IPS-18c (cell line): ENCODE results near the gene TUBA3C.
A peak's percentile ranks its signal among the peaks of the same experiment; 100 is the strongest.
"Not testable (repeated sequence)": the region's sequence is repeated elsewhere in the genome, so short reads cannot be mapped to it uniquely, and the experiment has no call there.

Experiments
- H3K4me3 ChIP-seq: 2 replicates; pipeline ENCODE4 v1.7.0; 2013; ENCODE audit warnings: low read depth, mild to moderate bottlenecking, low read length, moderate library complexity; ENCODE audit not compliant: insufficient read depth
- H3K9me3 ChIP-seq: one replicate; pipeline ENCODE4 v1.6.1; 2013; ENCODE audit warnings: mild to moderate bottlenecking, low read length, moderate library complexity; ENCODE audit not compliant: control insufficient read depth, insufficient read depth

The TUBA3C gene

GRCh38 chr13:19181621-19182485 is at the start of gene TUBA3C:
Gene TUBA3C, minus strand, starts transcription at chr13:19181824. Its CDS starts 77 bp downstream, at chr13:19181747.
- peak within 1 kb of the TSS; percentile 24; the same call in 1 of the 2 replicates for H3K4me3 ChIP-seq

GRCh38 chr13:19207413-19207812 is 25.8 kb upstream of the TUBA3C start:
- H3K4me3 ChIP-seq = not testable (repeated sequence)
- H3K9me3 ChIP-seq = peaks cover 10% of the 10 kb centered on the region

More at GRCh38 chr13:19181621-19182485, at the start of gene TUBA3C:
- peaks cover 48% of the 10 kb centered on the region for H3K9me3 ChIP-seq

DNA sequence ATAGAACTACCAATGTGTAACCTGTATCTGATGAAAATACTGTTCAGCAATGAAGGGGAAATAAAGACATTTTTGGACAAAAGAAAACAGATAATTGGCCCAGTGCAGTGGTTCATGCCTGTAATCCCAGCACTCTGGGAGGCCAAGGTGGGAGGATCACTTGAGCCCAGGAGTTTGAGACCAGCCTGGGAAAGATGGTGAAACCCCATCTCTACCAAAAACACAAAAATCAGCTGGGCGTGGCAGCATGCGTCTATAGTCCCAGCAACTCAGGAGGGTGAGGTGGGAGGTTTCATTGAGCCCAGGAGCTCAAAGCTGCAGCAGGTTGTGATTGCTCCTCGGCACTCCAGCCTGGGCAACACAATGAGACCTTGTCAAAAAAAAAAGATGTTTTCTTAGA is 11.0 kb upstream of the TUBA3C start:
- not testable (repeated sequence) for H3K4me3 ChIP-seq
- peaks cover 12% of the 10 kb centered on the region for H3K9me3 ChIP-seq

GRCh38 chr13:19189911-19190310 is 8.3 kb upstream of the TUBA3C start:
- peaks cover 26% of the 10 kb centered on the region for H3K9me3 ChIP-seq
- H3K4me3 ChIP-seq = not testable (repeated sequence)

DNA sequence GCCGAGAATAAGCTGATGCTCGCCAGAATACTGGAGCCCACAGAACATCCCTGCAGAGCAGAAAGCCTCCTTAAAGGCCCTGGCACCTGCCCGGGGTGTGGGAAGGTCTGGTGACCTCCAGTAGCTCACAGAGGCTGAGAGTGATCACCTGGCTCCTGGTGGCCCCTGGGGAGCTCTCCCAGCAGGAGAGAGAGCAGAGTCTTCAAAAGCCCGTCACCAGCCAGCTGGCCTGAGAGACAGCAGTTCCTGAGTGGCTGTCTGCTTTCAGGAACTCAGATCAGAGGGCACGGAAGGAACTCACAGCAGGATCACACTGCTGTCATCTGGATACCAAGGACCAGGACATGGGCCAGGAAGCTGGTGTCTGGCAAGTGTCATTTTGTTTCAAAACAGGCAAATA is 7.7 kb upstream of the TUBA3C start:
- H3K4me3 ChIP-seq = not testable (repeated sequence)
- H3K9me3 ChIP-seq = peaks cover 26% of the 10 kb centered on the region

DNA sequence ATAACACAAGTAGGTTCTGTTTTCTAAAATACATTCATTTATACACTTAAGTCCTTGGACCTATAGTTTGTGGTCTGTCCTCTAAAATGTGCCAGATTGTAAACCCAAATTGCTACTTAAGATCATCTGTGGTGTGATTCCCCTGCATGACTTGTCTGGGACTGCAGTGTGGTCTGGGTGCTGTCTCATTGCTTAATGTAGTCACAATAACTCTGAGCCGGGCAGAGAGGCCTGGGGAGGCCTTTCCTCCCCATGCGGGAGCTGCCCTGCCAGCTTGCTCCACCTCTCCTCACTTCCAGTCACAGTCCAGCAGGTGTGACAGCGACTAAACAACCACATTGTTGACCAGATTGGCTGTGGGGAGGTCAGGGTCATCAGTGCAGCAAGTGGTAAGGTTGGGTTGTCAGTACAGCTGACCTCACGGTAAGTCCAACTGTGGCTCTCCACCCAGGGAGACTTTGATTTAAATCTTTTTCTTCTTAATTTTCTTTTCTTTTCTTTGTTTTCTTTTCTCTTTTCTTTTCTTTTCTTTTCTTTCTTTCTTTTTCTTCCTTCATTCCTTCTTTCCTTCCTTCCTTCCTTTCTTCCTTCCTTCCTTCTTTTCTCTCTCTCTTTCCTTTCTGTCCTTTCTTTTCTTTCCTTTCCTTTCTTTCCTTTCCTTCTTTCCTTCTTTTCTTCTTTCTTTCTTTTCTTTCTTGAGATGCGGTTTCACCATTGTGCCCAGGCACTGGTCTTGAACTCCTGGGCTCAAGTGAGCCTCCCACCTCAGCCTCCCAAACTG is 4.4 kb upstream of the TUBA3C start:
- Histone ChIP-seq H3K9me3 (peaks cover 45% of the 10 kb centered on the region), H3K4me3 (no peak overlapping the region)

DNA sequence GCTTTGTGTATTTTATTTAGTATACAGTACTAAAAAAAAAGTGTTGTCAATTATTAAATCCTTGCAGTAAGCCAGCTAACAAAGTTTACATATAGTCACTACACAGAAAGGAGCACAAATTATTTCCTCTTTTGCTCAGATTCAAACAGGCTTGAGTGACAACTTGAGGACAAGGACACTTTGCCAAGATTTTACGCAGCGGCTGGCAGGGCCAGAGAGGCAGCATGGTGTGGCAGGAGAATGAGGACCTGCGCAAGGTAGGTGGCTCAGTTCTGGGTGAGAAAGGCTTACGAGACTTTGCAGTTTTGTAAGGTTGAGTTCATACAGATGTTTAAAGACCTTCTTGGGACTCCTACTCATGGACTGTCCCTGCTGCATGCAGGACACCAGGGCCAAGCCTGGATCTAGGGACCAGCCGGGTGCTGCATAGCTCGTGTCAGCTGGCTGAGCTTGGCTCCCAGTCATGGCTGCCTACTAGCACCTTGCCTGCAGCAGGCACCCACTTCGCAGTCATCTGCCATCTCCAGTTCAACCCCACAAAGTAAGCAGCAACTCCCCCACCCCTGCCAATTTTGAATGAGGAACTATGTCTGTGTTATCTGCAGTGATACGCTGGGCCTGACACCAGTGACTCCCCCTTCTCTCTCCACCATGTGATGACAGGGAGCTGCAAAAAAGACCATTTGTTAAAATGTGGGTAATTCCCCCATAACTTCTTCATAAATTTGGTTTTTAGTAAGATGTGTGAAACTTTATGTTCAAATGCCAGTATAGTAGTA is 3.7 kb upstream of the TUBA3C start:
- peaks cover 49% of the 10 kb centered on the region for H3K9me3 ChIP-seq
- no peak overlapping the region for H3K4me3 ChIP-seq

- H3K9me3 ChIP-seq = peaks cover 49% of the 10 kb centered on the region
These were observed 2.6 kb upstream of the TUBA3C start for GRCh38 chr13:19184176-19184575.

DNA sequence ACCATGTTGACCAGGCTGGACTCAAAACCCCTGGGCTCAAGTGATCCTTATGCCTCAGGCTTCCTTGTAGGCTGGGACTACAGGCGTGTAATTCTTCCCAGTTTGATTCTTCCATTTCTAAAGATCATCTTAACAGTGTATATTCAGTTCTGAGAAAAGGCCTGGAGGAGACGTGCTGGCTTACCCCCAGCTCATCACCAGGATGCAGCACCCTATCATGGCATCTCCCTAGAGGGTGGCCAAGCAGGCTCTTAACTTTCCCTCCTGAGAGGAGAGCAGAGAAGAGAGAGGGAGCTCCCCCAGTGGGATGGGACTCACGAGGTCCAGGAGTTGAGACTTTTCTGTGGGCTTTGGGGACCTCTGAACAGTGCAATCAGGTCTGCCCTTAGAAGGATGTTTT is 2.1 kb upstream of the TUBA3C start:
- H3K9me3 ChIP-seq = peaks cover 53% of the 10 kb centered on the region

More at GRCh38 chr13:19184176-19184575, 2.6 kb upstream of the TUBA3C start:
- H3K4me3 ChIP-seq = no peak overlapping the region

GRCh38 chr13:19182536-19182935 is 912 bp upstream of the TUBA3C start:
- Histone ChIP-seq H3K4me3 (no peak overlapping the region), H3K9me3 (peaks cover 50% of the 10 kb centered on the region)

More for the DNA sequence above, 2.1 kb upstream of the TUBA3C start:
- H3K4me3 ChIP-seq = no peak overlapping the region

DNA sequence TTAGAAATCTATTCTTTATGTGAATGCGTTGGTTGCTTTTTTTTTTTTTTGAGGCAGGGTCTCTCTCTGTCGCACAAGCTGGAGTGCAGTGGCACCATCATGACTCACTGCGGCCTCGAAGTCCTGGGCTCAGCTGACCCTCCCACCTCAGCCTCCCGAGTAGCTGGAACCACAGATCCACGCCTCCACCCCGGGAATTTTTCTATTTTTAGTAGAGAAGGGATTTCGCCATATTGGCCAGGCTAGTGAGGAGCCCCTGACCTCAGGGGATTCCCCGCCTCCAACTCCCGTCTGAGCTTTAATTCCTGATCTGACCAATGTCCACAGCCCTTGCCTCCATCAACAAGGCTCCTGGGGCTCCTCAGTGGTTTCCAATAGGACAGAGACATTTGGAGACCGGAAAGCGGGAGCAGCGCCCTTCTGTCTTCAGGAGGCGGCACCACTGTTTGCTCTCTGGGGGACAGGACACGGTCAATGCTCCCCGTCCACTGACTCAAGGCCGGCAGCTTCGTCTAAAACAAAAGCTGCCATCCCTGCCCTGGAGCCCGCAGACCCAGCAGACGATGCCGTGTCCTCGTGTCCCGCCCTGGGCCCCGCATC is 503 bp downstream of the TUBA3C start:
- no peak overlapping the region for H3K4me3 ChIP-seq
- peaks cover 48% of the 10 kb centered on the region for H3K9me3 ChIP-seq

DNA sequence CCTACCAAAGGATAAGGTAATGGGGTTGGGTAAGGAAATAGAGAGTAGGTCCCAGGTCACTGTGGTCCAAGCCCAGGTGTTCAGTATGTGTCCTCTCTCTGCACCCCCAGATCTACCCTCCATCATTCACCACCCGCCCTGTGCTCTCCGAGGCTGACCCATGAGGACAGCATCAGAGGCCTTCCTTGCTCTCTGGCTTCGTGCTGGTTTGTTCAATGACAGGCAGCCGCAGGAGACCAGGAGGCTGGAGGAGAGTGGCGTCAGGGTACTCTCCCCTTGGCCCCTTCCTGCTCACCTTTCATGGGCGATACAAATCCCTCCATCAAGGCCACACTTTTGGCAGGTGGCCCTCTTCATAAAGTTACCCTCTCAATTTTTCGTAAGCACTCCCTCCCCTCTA is 1.7 kb downstream of the TUBA3C start:
- Histone ChIP-seq H3K9me3 (peaks cover 48% of the 10 kb centered on the region), H3K4me3 (no peak overlapping the region)

DNA sequence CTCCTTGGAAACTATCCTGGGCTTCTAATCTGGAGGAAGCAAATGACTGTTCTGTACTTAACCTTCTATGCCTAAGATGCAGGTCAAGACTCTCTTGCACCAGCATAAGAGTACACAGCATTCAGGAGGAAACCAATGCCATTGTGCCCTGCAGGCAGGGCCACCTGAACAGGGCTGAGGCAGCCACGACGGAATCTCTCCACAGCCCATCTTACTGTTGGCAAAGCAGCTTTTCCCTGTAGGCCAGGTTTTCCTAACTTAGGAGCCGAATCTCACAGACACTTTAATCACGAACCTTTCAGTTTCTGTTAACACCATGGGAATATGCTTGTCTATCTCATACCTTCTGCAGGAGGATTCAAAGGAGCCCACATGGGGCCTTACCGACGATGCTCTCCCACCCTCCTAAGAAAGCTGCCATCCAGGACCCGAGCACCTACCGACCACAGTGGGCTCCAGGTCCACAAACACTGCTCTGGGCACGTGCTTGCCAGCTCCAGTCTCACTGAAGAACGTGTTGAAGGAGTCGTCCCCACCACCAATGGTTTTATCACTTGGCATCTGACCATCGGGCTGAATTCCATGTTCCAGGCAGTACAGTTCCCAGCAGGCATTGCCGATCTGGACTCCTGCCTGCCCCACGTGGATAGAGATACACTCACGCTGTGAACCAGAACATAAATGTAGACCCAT is 2.6 kb downstream of the TUBA3C start:
- H3K4me3 ChIP-seq = peak overlapping the region; percentile 15; the same call in 1 of the 2 replicates
- H3K9me3 ChIP-seq = peaks cover 51% of the 10 kb centered on the region

GRCh38 chr13:19176981-19177776 is 4.4 kb downstream of the TUBA3C start:
- H3K9me3 ChIP-seq = peaks cover 50% of the 10 kb centered on the region
- H3K4me3 ChIP-seq = not testable (repeated sequence)

DNA sequence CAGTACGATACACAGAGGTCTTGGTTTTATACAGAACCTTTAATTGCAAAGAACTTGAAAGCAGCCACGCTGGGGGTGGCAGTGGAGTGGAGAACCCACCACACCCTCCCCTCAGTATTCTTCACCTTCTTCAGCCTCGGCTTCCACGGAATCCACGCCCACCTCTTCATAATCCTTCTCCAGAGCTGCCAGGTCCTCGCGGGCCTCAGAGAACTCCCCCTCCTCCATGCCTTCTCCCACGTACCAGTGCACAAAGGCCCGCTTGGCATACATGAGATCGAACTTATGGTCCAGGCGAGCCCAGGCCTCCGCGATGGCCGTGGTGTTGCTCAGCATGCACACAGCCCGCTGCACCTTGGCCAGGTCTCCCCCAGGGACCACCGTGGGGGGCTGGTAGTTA is 7.9 kb downstream of the TUBA3C start:
- H3K4me3 ChIP-seq = no peak overlapping the region
- H3K9me3 ChIP-seq = peaks cover 37% of the 10 kb centered on the region

- H3K9me3 ChIP-seq = peaks cover 36% of the 10 kb centered on the region
- no peak overlapping the region for H3K4me3 ChIP-seq
These were observed 9.0 kb downstream of the TUBA3C start for GRCh38 chr13:19172647-19173030.
